Prostate gland (tissue), 2 donors: ENCODE measurements around the gene CHRNG. TPM values are rescaled to one million over a fixed set of nuclear protein-coding genes. Genes with fewer than 3 reads are reported as not detected.

ENCODE experiments used
- DNase-seq: peaks from one replicate; pipeline ENCODE4 v3.0.0-alpha.2; 2019; ENCODE audit warnings: low spot score
- H3K27ac ChIP-seq, 2 donors: fragments of 200-600 bp; sonication (generic); 2 replicates each; pipeline ENCODE4 v1.5.1; 2017 to 2019
- H3K27me3 ChIP-seq: fragments of 200-600 bp; sonication (generic); replicated peaks from 2 replicates; pipeline ENCODE4 v1.5.1; 2019; ENCODE audit not compliant: insufficient read depth
- H3K36me3 ChIP-seq, 2 donors: fragments of 200-600 bp; sonication (generic); 1 replicate in 1 of 2; 2 replicates in 1 of 2; pipeline versions ENCODE4 v1.5.1 to v1.8.1; 2017 to 2019
- H3K4me1 ChIP-seq: fragments of 200-600 bp; sonication (generic); replicated peaks from 2 replicates; pipeline ENCODE4 v1.5.1; 2019
- H3K4me3 ChIP-seq, 2 donors: fragments of 200-600 bp; sonication (generic); 2 replicates each; pipeline ENCODE4 v1.5.1; 2017 to 2019
- H3K9me3 ChIP-seq: fragments of 200-600 bp; sonication (generic); 2 replicates; pipeline ENCODE4 v1.5.1; 2017
- POLR2A ChIP-seq: fragments of 450-650 bp; IDR thresholded peaks from one replicate; pipeline ENCODE4 v1.6.1; 2016; ENCODE audit warnings: antibody characterized with exemption, mild to moderate bottlenecking
- POLR2AphosphoS5 ChIP-seq: sonication (generic); formaldehyde crosslinking; IDR thresholded peaks from one replicate; pipeline ENCODE4 v1.6.1; 2017; ENCODE audit warnings: antibody characterized with exemption
- WGBS: methylation state at CpG from one replicate; pipeline ENCODE4 v1.1.5; 2018; 5-methylcytosine and 5-hydroxymethylcytosine counted together
- intact Hi-C: fragments of 100-400 bp; cut with DNase I; formaldehyde crosslinking; loops from one replicate; pipeline ENCODE4 v1.14.2; 2022
- total RNA-seq, 2 donors: library from RNA; depleted of rRNA; stranded (reverse); fragments of >200 nt; gene quantifications; one replicate each; pipeline ENCODE4 v1.1.0, GENCODE V29; 2016
- TF ChIP-seq, protein P1 (sequence below), 4 experiments: fragments of 200-600 bp in 2 of 4; fragments of 450-650 bp in 2 of 4; sonication (generic) in 2 of 4; IDR thresholded peaks; 1 replicate in 3 of 4; 2 replicates in 1 of 4; pipeline ENCODE4 v1.5.1; 2016 to 2019; ENCODE audit warnings: antibody characterized with exemption in 4 of 4, mild to moderate bottlenecking in 2 of 4, moderate library complexity in 2 of 4

CHRNG gene
- total RNA-seq, 2 donors from 2014 or later, result not detected

DNA sequence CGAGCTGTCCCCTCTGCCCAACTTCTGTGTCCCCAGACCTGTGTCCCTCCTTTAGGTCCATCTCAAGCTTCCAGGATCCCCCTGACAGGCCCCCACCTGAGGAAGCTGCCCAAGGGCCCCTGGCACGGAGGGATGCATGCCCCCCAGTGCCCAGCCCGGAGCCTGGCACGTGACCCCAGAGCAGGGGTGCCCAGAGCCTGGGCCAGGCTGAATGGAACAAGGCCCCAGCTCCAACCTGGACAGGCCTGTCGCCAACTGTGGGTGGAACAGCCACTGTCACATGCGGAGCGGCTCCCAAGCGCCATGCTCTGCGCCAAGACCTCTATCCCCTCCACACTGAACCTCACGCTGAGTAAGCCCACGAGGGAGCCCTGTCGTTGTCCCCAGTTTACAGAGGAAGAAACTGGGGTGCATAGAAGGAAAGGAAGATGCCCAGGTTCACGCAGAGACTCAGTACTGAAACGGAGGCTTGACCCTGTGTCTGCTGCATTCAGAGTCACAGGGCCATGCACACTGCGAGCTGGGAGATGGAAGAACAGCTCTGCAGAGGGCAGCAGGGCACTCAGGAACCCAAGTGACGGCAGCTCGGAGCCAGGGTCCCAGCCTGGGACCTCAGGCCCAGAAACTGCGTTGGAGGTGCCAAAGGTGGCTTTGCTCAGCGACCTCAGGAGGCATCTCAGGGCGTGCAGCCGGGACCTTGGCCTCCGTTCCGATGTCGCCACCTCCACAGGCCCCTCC is 46.4 kb upstream of the CHRNG start:
- TF ChIP-seq, protein P1, sequence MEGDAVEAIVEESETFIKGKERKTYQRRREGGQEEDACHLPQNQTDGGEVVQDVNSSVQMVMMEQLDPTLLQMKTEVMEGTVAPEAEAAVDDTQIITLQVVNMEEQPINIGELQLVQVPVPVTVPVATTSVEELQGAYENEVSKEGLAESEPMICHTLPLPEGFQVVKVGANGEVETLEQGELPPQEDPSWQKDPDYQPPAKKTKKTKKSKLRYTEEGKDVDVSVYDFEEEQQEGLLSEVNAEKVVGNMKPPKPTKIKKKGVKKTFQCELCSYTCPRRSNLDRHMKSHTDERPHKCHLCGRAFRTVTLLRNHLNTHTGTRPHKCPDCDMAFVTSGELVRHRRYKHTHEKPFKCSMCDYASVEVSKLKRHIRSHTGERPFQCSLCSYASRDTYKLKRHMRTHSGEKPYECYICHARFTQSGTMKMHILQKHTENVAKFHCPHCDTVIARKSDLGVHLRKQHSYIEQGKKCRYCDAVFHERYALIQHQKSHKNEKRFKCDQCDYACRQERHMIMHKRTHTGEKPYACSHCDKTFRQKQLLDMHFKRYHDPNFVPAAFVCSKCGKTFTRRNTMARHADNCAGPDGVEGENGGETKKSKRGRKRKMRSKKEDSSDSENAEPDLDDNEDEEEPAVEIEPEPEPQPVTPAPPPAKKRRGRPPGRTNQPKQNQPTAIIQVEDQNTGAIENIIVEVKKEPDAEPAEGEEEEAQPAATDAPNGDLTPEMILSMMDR (IDR thresholded peaks at IDR 0.05), result no peak
- TF ChIP-seq POLR2A (no peak), POLR2AphosphoS5 (no peak)
- no peak overlapping the region for H3K27ac ChIP-seq
- H3K4me3 ChIP-seq, result no peak overlapping the region
- no peaks in the 10 kb centered on the region for H3K27me3 ChIP-seq
- 94% methylated on average over 24 of the region's 24 CpGs for WGBS
- H3K36me3 ChIP-seq, result no peaks in the 10 kb centered on the region
- intact Hi-C loops, result no loop called here
- no peaks in the 10 kb centered on the region for H3K4me1 ChIP-seq
- DNase-seq, result no peak
- H3K9me3 ChIP-seq, result no peaks in the 10 kb centered on the region

DNA sequence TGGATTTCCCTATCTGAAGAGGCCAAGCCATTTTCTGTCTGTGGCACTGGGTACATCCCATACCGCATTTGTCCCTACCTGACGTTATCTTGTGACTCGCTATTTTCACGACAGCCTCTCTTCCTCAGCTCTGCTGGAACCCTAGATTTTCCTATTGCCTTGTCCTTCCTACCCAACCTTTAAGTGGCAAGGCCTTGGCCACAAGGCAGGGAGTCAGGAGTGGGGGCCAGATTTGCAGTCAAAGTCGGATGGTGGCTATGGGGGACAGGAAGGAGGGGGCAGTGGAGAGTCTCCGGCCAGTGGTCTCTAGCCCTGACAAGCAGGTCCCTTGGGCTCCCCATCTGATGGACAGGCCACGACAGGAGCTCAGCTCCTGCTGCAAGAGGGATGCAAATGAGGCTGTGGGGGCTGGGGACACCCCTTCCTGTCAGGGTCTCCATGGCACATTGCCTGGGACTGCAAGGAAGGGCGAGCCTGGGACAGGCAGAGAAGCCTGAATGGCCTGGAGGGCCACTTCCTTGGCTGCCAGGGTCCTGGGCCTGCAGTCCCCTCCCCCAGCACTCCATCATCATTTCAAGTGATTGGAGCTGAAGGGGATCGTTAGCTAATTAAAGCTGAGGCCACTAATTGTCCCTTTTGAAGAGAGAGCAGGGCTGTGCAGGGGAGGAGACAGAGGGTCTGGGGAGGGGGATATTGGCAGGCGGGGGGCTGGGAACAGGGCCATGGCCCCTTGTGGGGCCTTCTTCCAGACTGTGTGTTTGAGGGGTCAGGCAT is 45.6 kb upstream of the CHRNG start:
- Histone ChIP-seq H3K27me3 (no peaks in the 10 kb centered on the region), H3K4me3 (no peak overlapping the region), H3K27ac (no peak overlapping the region), H3K36me3 (no peaks in the 10 kb centered on the region), H3K9me3 (no peaks in the 10 kb centered on the region), H3K4me1 (no peaks in the 10 kb centered on the region)
- DNase-seq, result no peak
- TF ChIP-seq, protein P1 (IDR thresholded peaks at IDR 0.05), result no peak
- no peak for TF ChIP-seq POLR2AphosphoS5
- TF ChIP-seq POLR2A, result no peak
- 84% methylated on average over 10 of the region's 10 CpGs for WGBS
- intact Hi-C loops, result no loop called here

- no peak for DNase-seq
- TF ChIP-seq POLR2A (no peak), POLR2AphosphoS5 (no peak)
- TF ChIP-seq, protein P1 (IDR thresholded peaks at IDR 0.05), result no peak
- intact Hi-C loops, result no loop called here
- no peaks in the 10 kb centered on the region for H3K27me3 ChIP-seq
- no peaks in the 10 kb centered on the region for H3K36me3 ChIP-seq
- WGBS, result 70% methylated on average over 5 of the region's 5 CpGs
- H3K9me3 ChIP-seq, result no peaks in the 10 kb centered on the region
- H3K27ac ChIP-seq, result no peak overlapping the region
- H3K4me1 ChIP-seq, result no peaks in the 10 kb centered on the region
- no peak overlapping the region for H3K4me3 ChIP-seq
Measured at GRCh38 chr2:232494542-232494941, 45.0 kb upstream of the CHRNG start.

DNA sequence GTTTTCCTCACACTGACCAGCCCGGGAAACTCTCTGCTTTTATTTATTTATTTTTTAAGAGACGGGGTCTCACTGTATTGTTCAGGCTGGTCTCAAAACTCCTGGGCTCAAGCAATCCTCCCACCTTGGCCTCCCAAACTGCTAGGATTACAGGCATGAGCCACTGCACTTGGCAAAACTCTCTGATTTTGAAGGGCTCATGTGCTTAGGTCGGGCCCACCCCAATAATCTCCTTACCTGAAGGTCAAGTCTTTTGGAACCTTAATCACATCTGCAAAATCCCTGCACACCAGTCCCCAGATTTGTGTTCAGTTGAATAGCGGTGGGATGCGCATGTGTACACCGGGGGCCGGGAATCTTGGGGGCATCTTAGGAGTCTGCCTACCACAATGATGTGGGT is 44.2 kb upstream of the CHRNG start:
- Histone ChIP-seq H3K36me3 (no peaks in the 10 kb centered on the region), H3K9me3 (no peaks in the 10 kb centered on the region), H3K4me1 (no peaks in the 10 kb centered on the region), H3K27ac (no peak overlapping the region), H3K27me3 (no peaks in the 10 kb centered on the region), H3K4me3 (no peak overlapping the region)
- 95% methylated on average over 7 of the region's 7 CpGs for WGBS
- TF ChIP-seq POLR2AphosphoS5, result no peak
- no peak for TF ChIP-seq POLR2A
- TF ChIP-seq, protein P1 (IDR thresholded peaks at IDR 0.05), result no peak
- intact Hi-C loops, result no loop called here
- DNase-seq, result no peak
